Measurements from ENCODE around the gene HOXA3.

- TF ChIP-seq, protein P1, sequence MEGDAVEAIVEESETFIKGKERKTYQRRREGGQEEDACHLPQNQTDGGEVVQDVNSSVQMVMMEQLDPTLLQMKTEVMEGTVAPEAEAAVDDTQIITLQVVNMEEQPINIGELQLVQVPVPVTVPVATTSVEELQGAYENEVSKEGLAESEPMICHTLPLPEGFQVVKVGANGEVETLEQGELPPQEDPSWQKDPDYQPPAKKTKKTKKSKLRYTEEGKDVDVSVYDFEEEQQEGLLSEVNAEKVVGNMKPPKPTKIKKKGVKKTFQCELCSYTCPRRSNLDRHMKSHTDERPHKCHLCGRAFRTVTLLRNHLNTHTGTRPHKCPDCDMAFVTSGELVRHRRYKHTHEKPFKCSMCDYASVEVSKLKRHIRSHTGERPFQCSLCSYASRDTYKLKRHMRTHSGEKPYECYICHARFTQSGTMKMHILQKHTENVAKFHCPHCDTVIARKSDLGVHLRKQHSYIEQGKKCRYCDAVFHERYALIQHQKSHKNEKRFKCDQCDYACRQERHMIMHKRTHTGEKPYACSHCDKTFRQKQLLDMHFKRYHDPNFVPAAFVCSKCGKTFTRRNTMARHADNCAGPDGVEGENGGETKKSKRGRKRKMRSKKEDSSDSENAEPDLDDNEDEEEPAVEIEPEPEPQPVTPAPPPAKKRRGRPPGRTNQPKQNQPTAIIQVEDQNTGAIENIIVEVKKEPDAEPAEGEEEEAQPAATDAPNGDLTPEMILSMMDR (IDR thresholded peaks at IDR 0.05) = no peak
- TF ChIP-seq SIN3A (IDR thresholded peaks at IDR 0.05; ENCODE audit: borderline replicate concordance, insufficient read depth, low read depth, low read length) = no peak
These were observed 46.0 kb downstream of the HOXA3 start for GRCh38 chr7:27106181-27106900.
